Ramos (cell line): ENCODE results near the gene TRMT10C.

Source experiments
- in situ Hi-C: fragments of 300-500 bp; cut with MboI; formaldehyde crosslinking; loops from one replicate; pipeline ENCODE4 v1.14.3; 2022; ENCODE audit warnings: low sequenced_read_pairs; ENCODE audit not compliant: unreplicated experiment

Gene TRMT10C

GRCh38 chr3:101615525-101615924, 53.9 kb downstream of the TRMT10C start:
- in situ Hi-C loops = no loop called here
